NCI-H2029 (cell line): ENCODE measurements around the gene ZG16B.

Experiments
- DNase-seq: peaks from one replicate; lab custom pipeline; 2025; lab: John Stamatoyannopoulos, UW

The ZG16B gene

GRCh38 chr16:2845116-2845515, 15.0 kb downstream of the ZG16B start:
- DNase-seq: no peak

DNA sequence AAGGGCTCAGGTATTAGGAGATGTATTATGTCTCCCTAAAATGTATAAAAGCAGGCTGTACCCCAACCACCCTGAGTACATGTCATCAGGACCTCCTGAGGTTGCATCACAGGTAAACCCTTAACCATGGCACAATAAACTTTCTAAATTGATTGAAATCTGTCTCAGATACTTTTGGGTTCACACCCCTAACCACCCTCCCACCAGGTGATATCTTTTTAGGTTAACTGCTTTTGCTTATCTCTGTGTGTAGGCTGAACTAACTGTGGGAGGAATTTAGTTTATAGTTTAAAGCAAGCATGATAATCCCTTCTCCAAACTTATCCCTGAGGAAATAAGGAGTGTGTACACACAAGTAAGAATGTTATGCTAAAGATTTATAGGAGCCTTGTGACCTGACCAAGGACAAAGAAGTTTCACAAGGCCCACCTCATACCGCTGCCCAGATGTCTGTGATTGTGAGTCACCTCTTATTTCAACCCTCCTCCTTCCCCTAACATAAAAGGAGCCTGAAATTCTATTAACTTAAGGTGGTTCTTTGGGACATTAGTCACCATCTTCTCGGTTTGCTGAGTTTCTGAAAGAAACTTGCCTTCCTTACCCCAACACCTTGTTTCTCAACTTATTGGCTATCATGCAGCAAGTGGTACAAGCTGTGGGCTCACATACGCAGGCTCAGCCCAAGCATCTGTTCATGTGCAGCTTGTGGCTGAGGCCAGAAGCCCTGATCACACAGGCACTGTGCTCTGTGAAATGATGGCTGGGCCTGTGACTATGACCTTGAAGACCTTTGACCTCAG, 16.6 kb downstream of the ZG16B start:
- no peak for DNase-seq

- DNase-seq: no peak
Measured at GRCh38 chr16:2848933-2849725, 19.0 kb downstream of the ZG16B start.

DNA sequence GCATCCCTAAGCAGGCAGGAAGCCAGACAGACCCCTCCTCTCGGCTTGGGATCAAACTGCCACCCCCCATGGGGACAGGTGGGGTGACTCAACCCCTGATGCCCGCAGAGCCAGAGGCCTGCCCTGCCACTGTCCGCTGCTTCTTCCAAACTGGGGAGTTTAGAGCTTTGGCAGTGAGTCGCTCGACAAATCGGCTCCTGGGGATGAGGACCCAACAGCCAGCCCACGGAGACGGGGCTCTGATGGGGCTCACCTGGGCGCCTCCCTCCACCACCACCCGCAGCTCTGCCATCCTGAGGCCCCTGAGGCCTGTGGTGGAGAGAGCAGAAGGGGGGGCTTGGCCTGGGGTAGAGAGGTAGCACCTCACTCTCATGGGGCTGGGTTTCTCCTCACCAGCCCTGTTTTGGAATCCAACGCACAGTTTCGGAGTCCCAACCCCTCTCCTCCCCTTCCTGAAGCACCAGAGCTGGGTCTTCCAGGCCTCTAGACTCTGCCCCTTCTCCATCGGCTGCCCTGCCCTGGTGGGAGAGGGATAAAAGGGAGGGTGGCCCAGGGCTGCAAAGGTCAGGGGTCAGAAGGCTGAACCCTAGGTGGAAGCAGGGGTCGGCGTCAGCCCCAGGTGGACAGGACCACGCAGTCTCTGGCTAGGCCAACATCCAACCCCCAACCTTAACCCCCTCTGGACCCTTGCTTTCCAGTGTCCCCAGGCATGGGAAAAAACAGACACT, 22.1 kb downstream of the ZG16B start:
- no peak for DNase-seq

- no peak for DNase-seq
Measured at GRCh38 chr16:2852731-2853507, 22.8 kb downstream of the ZG16B start.

GRCh38 chr16:2853531-2854073, 23.5 kb downstream of the ZG16B start:
- no peak for DNase-seq

DNA sequence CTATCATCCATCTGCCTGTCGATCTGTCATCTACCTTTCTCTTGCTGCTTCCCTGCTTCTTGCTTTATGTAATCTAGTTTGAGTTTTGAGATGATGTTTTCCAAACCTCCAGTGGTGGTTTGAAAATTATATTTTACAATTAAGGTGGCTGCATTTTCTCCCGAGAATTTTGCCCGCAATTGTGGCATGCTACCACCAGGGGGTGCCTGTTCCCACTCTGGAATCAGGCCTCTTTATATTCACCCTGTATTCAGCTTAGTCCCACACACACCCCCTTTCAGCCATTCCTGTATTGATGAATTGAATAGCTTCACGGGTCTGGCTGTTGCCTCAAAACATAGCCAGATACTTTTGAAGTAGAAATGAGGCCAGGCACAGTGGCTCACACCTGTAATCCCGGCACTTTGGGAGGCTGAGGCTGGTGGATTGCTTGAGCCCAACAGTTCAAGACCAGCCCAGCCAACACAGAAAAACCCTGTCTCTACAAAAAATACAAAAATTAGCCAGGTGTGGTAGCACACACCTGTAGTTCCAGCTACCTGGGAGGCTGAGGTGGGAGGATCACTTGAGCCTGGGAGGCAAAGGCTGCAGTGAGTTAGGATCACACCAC, 24.7 kb downstream of the ZG16B start:
- no peak for DNase-seq

DNA sequence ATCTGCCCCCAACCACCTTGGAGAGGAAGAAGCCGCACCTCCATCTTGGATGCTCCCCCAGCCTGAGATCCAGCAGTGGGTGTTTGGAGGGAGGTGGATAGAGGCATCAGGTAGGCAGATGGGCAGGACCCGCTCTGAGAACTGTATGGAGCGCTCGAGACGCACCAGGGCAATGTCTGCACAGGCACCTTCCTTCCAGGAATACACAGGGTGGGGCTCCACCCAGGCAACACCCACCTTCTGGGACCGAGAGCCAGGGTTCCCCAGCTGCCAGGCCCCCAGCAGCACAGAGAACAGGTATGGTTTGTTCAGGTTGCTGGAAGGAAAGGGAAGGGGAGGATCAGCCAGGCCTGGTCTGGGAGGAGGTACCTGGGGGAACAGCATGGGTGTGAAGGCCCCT, 25.4 kb downstream of the ZG16B start:
- no peak for DNase-seq

DNA sequence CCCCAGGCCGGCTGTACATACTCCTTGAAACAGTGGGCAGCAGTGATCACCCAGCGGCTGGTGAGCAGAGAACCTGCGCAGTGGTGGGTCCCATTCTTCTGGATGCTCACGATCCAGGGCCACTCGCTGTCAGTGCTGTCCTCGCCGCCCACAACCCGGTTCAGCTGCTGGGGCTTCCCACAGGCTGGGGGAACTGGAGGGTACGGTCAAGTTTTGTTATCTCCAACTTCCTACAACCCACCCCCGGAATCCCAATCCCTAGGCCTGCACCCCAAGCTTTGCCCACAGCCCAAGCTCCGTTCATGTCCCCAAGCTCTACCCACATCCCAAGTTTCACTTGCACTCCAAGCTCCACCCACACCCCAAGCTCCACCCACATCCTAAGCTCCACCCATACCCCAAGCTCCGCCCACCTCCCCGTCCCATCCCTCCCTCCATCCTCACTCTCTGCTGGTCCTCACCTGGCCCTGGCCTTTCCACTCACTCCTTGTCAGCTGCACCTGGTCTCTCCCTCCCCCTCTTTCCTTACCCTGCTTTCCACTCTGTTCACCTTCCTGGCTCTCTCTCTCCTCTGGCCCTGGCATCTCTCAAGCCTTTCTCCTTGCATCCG, 26.1 kb downstream of the ZG16B start:
- no peak for DNase-seq

DNA sequence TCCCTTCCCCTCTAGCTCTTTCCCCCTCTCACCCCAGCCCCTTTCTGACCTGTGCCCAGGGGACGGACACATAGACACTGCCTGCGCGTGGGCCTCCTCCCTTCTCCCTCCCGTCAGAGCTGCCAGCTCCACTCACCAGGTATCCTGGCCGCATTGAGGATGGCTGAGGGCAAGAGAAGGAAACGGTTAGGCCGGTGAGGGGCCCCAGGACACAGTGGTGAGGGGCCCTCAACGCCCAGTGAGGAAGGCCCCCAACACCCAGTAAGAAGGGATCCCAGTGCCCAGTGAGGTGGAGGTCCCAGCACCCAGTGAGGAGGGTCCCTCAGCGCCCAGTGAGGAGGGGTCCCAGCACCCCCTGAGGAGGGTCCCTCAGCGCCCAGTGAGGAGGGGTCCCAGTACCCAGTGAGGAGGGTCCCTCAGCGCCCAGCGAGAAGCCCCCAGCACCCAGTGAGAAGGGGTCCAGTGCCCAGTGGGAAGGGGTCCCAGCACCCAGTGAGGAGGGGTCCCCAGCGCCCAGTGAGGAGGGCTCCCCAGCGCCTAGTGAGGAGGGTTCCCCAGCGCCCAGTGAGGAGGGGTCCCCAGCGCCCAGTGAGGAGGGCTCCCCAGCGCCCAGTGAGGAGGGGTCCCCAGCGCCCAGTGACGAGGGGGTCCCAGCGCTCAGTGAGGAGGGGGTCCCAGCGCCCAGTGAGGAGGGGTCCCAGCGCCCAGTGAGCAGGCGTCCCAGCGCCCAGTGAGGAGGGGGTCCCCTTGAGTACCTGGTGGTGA, 26.8 kb downstream of the ZG16B start:
- no peak for DNase-seq

DNA sequence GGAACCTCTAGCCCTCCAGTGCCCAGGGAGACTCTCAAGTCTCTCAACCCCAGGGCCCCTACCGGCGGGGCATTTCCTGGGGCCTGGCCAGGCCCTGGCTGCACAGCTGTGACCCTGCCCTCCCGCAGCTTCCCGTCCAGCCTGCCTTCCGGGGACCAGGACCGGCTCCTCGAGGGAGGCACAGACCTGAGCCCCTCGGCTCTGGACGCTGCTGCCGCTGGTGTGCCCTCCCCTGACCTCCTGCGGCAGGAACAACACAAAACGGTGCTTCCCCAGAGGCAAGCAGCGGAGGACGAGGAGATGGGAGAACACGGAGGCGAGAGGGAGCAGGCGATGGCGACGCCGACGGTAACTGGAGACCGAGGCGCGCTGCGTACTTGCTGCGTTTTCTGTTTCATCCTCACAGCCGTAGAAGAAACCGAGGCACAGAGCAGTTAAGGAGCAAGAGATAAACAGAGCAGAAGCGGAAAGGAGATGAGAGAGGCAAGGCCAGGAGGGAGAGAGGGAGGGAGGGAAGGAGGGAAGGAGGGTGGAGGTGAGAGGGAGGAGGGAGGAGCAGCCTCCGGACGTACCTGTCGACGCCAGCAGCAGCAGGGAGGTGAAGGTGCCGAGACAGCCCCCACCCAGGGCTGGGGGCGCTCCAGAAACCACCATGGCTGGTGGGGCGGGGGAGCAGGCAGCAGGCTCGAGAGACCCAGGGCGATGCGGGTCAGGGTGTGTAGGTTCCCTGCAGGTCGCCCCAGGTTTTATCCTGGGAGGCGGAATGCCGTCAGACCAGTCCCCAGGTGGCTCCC, 27.5 kb downstream of the ZG16B start, which contains the start of gene PRSS22:
TSS of gene PRSS22 (minus strand) at position 720 of the 794 bp plus-strand sequence. CDS start at position 654, 66 bp downstream.
- DNase-seq: no peak

GRCh38 chr16:2858245-2859025, 28.3 kb downstream of the ZG16B start:
- peak; percentile 65 for DNase-seq

DNA sequence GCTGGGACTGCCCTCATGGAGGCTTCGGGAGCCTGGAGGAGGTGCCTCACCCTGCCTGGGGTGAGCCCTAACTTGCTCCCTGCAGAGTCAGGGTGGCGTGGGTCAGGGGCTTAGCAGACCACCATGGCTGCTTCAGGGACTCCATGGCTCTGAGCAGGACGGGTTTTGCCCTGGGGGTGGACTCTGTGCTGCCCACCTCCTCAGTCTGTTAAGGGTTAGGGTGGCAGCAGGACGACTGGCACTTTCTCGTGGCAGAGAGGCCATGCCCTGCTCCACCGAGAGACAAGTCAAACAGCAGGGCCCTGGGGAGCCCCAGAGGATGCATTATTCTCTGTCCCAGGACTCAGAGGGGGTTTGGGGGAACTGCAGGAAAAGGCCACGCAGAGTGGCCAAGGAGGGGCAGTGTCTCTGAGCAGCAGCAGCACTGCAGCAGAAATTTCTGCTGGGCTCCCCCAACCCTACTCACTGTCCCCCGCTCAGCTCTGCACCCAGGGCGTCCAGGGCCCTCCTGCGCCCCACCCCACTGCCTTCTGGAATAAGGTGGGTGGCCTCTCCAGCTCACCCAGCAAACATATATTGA, 29.7 kb downstream of the ZG16B start:
- no peak for DNase-seq

GRCh38 chr16:2860826-2861567, 30.9 kb downstream of the ZG16B start:
- no peak for DNase-seq

DNA sequence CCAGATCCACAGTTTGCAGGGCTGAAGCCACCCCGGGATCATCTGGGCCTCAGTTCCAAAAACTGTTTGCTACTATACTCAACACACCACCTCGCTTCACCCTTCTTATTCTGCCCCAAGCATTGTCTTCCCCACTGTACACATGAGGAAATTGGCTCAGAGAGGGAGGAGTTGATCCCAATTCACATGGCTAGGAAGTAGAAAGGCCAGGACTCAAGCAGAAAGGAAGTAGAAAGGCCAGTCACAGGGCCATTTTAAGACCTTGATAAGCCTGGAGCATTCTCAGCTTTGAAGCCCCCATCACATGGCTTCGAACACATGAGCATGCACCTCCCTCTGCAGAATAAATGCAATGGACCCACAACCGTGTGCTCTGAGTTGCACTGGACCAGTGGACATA, 35.5 kb downstream of the ZG16B start:
- DNase-seq: no peak

DNA sequence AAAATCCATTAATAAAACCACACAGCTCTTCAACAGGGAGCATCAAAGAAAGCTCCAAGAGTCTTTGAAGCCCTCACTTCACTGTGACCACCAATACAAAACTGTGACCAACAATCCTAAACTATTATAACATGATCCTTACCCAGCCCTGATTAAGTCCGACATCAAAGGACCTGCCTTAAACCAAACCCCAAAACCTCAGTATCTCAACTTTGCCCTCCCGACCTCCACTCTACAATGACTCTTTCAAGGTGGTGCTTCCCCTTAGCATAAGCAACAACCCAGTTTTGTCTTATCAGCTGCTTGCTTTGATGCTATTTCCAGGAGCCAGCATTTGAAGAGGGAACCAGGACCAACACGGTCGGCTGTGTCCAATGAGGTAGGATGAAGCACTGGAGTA, 36.3 kb downstream of the ZG16B start:
- no peak for DNase-seq

DNA sequence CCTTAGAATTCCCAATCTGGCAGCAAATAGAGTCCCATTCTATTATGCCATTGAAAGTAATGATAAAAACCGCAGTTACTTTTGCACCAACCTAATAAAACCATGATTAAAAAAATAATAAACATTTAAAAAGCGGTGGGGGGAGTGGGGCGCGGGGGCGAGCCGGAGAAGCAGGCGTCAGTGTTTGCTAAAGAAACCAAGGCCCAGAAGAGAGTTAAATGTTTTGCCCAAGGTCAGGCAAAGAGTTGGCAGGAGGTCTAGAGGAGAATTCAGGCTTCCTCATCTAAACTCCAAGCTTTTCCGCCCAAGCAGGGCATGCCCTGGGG, 37.5 kb downstream of the ZG16B start:
- DNase-seq: no peak
